ENCODE data around the gene FOXJ2. TPM values are rescaled to one million over a fixed set of nuclear protein-coding genes. Genes with fewer than 3 reads are reported as not detected.

FOXJ2 gene
- total RNA-seq, 1 donor, result 8.2 TPM

DNA sequence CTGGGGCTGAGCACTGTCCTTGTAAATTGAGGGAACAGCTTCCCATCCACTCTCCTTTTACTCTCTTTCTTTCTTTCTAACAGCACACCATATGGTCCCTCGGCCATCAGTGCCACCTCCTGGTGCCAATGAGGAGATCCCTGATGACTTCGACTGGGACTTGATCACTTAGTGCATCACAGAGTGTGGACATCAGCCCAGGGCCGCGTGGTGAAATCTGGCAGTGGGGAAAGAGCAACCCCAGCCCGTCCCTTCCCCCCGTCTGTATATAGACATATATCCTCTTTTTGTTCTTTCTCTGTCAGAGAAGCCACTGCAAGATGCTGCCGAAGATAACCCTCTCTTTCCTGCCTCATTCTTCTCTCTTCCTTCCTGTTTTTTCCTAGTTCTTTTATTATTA is 20.2 kb downstream of the FOXJ2 start:
- no peak overlapping the region for H3K4me3 ChIP-seq (ENCODE audit: low read depth, low read length)
- TF ChIP-seq, protein P1, sequence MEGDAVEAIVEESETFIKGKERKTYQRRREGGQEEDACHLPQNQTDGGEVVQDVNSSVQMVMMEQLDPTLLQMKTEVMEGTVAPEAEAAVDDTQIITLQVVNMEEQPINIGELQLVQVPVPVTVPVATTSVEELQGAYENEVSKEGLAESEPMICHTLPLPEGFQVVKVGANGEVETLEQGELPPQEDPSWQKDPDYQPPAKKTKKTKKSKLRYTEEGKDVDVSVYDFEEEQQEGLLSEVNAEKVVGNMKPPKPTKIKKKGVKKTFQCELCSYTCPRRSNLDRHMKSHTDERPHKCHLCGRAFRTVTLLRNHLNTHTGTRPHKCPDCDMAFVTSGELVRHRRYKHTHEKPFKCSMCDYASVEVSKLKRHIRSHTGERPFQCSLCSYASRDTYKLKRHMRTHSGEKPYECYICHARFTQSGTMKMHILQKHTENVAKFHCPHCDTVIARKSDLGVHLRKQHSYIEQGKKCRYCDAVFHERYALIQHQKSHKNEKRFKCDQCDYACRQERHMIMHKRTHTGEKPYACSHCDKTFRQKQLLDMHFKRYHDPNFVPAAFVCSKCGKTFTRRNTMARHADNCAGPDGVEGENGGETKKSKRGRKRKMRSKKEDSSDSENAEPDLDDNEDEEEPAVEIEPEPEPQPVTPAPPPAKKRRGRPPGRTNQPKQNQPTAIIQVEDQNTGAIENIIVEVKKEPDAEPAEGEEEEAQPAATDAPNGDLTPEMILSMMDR (IDR thresholded peaks at IDR 0.05; ENCODE audit: insufficient read depth, low read depth, low read length), result no peak
- DNase-seq (ENCODE audit: low read depth), result no peak

DNA sequence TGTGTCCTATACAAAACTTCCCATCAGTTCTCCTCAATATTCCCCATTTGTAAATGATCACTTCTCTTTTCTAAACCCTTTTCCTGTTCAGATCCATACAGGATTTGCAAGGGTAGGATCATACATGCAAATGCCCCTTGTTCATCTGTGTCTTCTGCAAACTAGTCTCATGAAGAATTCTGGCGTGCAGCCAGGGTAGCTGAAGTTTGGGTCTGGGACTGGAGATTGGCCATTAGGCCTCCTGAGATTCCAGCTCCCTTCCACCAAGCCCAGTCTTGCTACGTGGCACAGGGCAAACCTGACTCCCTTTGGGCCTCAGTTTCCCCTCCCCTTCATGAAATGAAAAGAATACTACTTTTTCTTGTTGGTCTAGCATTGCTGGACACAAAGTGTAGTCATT is 22.3 kb downstream of the FOXJ2 start:
- no peak overlapping the region for H3K4me3 ChIP-seq (ENCODE audit: low read depth, low read length)
- no peak for DNase-seq (ENCODE audit: low read depth)
- TF ChIP-seq, protein P1 (IDR thresholded peaks at IDR 0.05; ENCODE audit: insufficient read depth, low read depth, low read length), result no peak

DNA sequence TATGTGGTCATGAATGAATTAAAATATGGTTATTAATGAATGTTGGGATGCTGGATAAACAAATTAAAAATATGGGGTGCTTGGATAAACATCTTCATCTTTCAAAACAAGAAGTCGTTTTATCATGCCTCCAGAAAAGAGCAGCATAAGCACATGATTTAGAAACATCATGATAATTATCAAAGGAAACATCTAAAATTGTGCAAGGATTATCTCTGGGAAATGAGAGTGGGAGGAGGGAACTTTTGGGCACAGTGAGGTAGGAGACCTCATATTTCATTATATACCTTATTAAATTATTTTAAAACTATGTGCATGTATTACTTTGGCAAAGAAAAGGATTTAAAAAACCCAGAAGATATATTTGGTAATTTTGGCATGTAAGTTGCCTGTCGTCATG is 24.8 kb downstream of the FOXJ2 start:
- H3K4me3 ChIP-seq (ENCODE audit: low read depth, low read length), result no peak overlapping the region
- TF ChIP-seq, protein P1 (IDR thresholded peaks at IDR 0.05; ENCODE audit: insufficient read depth, low read depth, low read length), result no peak
- peak; percentile 67 for DNase-seq (ENCODE audit: low read depth)

DNA sequence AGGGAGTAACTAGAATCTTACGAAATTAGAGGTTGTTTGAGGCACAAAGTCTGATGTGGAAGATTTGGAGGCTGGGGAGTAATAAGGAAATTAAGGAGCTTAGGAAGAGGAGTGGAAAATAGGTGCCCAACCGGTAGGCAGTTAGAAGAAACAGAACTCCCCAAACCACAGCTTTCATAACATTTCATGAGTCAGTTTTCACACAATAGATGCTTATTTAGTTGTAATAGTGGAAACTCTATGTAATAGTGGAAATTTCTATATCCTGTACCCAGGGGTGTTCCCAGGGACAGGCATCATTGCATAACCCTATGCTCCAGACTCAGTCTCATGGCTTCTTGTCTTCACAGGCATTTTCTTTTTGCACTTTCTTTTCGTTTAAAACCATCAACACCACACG is 25.3 kb downstream of the FOXJ2 start:
- peak; percentile 90 for DNase-seq (ENCODE audit: low read depth)
- TF ChIP-seq, protein P1 (IDR thresholded peaks at IDR 0.05; ENCODE audit: insufficient read depth, low read depth, low read length), result no peak
- H3K4me3 ChIP-seq (ENCODE audit: low read depth, low read length), result no peak overlapping the region

DNA sequence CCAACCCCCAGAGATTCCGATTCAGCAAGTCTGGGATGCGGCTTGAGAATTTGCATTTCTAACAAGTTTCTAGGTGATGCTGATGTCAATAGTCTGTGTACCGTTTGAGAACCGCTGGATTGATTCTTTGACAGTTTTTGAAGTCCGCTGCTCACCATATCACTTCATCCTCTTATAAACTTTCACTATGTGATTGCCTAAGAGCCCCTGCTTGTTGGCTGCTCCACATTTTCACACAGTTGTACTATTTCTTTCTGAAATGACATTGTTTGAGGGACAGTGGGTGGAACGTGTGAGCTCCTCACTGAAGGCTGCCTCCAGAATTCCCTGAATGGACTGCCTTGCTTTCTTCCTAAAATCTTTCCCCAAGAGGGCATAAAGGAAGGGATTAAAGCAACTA is 26.0 kb downstream of the FOXJ2 start:
- peak; percentile 39 for DNase-seq (ENCODE audit: low read depth)
- TF ChIP-seq, protein P1 (IDR thresholded peaks at IDR 0.05; ENCODE audit: insufficient read depth, low read depth, low read length), result no peak
- H3K4me3 ChIP-seq (ENCODE audit: low read depth, low read length), result no peak overlapping the region

DNA sequence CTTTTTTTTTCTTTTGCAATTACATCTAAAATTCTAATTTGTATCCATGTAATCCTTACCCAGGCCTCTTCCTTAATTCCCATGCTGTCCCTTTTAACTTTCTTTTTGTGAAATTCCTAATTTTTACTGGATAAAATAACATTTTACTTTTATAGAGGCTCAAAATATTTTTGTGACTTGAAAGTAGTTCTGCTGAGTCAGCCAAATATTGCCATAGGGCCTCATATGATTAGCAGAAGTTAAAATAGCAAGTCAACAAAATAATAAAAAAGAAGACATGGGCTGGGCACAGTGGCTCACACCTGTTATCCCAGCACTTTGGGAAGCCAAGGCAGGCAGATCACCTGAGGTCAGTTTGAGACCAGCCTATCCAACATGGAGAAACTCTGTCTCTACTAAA is 31.6 kb downstream of the FOXJ2 start:
- no peak for DNase-seq (ENCODE audit: low read depth)
- no peak overlapping the region for H3K4me3 ChIP-seq (ENCODE audit: low read depth, low read length)
- TF ChIP-seq, protein P1 (IDR thresholded peaks at IDR 0.05; ENCODE audit: insufficient read depth, low read depth, low read length), result no peak

DNA sequence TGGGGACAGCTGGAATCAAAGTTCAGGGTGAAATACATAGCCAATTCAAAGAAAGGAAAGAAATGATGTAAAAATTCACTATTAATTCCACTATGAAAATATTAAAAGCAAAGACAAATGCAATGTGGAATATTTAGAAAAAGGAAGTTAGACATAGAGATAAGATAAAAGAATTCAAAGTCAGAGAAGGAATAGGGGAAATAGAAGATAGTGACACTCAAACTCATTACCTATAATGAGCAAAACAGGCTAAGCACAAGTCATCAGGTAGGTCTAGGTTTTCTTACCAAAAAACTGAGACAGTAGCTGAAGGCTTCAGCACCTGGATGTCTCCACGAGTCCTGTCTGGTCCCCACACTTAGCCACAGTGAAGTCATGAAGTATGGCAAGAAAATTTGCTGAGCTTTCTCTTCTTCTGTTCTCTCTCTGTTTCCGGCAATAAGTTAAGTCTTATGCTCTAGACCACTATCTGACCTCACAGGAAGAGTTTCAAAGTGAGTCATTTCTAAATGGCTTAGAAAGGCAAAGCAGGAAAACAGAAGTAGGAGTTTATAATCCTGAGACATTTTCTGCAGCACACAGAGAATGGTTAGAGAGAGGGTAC is 33.6 kb downstream of the FOXJ2 start, which contains the start of gene C3AR1:
Gene C3AR1, minus strand, starts transcription at position 369 of the 604 bp plus-strand sequence. CDS start 6,174 bp downstream, outside the sequence.
- TF ChIP-seq, protein P1 (IDR thresholded peaks at IDR 0.05; ENCODE audit: insufficient read depth, low read depth, low read length), result no peak
- DNase-seq (ENCODE audit: low read depth), result peak; percentile 82
- H3K4me3 ChIP-seq (ENCODE audit: low read depth, low read length), result no peak within 1 kb of the TSS
